Keratinocyte (primary cell): ENCODE measurements around the gene RAB5IF.

Source experiments
- EZH2 ChIP-seq: IDR thresholded peaks from one replicate; pipeline ENCODE4 v1.6.1; 2012; ENCODE audit warnings: inconsistent platforms, mild to moderate bottlenecking, low read length, moderate library complexity
- TF ChIP-seq, protein P1 (sequence below), 3 experiments: IDR thresholded peaks in 1 of 3; conservative IDR thresholded peaks in 1 of 3; optimal IDR thresholded peaks in 1 of 3; 2 replicates in 2 of 3; 3 replicates in 1 of 3; pipeline versions ENCODE3 to v1.5.1; 2011; ENCODE audit warnings: low read length in 3 of 3, mild to moderate bottlenecking in 3 of 3, moderate library complexity in 2 of 3, control low read depth in 1 of 3, inconsistent platforms in 1 of 3; ENCODE audit not compliant: insufficient read depth in 2 of 3; ENCODE audit errors: extremely low read depth in 1 of 3

GRCh38 chr20:36604952-36605398, 604 bp upstream of the RAB5IF start:
- TF ChIP-seq, protein P1, sequence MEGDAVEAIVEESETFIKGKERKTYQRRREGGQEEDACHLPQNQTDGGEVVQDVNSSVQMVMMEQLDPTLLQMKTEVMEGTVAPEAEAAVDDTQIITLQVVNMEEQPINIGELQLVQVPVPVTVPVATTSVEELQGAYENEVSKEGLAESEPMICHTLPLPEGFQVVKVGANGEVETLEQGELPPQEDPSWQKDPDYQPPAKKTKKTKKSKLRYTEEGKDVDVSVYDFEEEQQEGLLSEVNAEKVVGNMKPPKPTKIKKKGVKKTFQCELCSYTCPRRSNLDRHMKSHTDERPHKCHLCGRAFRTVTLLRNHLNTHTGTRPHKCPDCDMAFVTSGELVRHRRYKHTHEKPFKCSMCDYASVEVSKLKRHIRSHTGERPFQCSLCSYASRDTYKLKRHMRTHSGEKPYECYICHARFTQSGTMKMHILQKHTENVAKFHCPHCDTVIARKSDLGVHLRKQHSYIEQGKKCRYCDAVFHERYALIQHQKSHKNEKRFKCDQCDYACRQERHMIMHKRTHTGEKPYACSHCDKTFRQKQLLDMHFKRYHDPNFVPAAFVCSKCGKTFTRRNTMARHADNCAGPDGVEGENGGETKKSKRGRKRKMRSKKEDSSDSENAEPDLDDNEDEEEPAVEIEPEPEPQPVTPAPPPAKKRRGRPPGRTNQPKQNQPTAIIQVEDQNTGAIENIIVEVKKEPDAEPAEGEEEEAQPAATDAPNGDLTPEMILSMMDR (optimal IDR thresholded peaks at IDR 0.05 in 1 of 3, IDR thresholded peaks at IDR 0.05 in 1 of 3, conservative IDR thresholded peaks at IDR 0.05 in 1 of 3; ENCODE audit: extremely low read depth in 1 of 3, insufficient read depth in 2 of 3, low read length in 3 of 3): no peak
- no peak for TF ChIP-seq EZH2
